Esophagus squamous epithelium (tissue), 4 donors: Measurements from ENCODE around the gene ASTN2.

ENCODE experiments used
- CTCF ChIP-seq, 6 experiments: fragments of 450-650 bp in 4 of 6; fragments of 200-600 bp in 2 of 6; sonication (generic) in 2 of 6; IDR thresholded peaks; one replicate each; pipeline ENCODE4 v1.5.1; 2016 to 2019; ENCODE audit warnings: antibody characterized with exemption in 6 of 6, mild to moderate bottlenecking in 4 of 6, moderate library complexity in 4 of 6
- POLR2A ChIP-seq, 4 donors: fragments of 450-650 bp; IDR thresholded peaks; one replicate each; pipeline ENCODE4 v1.6.1; 2017; ENCODE audit warnings: antibody characterized with exemption in 4 of 4, mild to moderate bottlenecking in 4 of 4, moderate library complexity in 3 of 4

DNA sequence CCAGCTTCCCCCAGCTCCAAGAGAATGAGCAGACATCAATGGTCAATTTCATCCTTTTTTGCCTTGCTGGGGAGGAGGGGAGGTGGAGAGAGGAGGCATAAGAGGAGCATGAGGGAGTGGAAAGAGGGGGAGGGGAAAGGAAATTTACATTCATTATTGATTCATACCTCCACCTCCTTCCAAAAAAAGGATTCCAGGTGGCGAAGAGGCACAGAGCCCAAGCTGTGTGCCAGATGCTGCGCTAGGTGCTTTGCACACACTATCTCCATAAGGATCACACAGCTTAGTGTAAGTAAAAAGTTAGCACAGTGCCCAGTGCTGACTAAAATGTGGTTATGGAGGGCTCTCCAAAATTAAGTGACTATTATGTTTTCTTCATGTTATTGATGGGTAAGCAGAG lies 11.0 kb downstream of the ASTN2 start:
- TF ChIP-seq CTCF (IDR thresholded peaks at IDR 0.05) (no peak), POLR2A (IDR thresholded peaks at IDR 0.05) (no peak)
